Epithelial cell of esophagus (primary cell): ENCODE measurements around the gene OPHN1.

Experiments used
- DNase-seq: peaks from one replicate; pipeline ENCODE4 v3.0.0; 2010; ENCODE audit warnings: low read depth
- H3K4me3 ChIP-seq: 2 replicates; pipeline ENCODE4 v1.5.1; 2011; ENCODE audit warnings: mild to moderate bottlenecking, low read length, control low read depth
- CTCF ChIP-seq: IDR thresholded peaks from 2 replicates; pipeline ENCODE4 v1.5.1; 2011; ENCODE audit warnings: low read depth, mild to moderate bottlenecking, low read length, control low read depth, inconsistent platforms; ENCODE audit not compliant: insufficient read depth; ENCODE audit errors: missing control alignments

Gene OPHN1

GRCh38 chrX:68433155-68433980 is at the start of gene OPHN1:
TSS of gene OPHN1 (minus strand) at chrX:68433495. CDS start at chrX:68433020, 475 bp downstream.
- no peak for TF ChIP-seq CTCF
- H3K4me3 ChIP-seq, result peak within 1 kb of the TSS; percentile 58
- DNase-seq, result peak; percentile 84

- DNase-seq, result no peak
Observed at GRCh38 chrX:68480969-68481368, 47.7 kb upstream of the OPHN1 start.

GRCh38 chrX:68464796-68465195 is 31.5 kb upstream of the OPHN1 start:
- TF ChIP-seq CTCF, result no peak
- no peak for DNase-seq
- no peak overlapping the region for H3K4me3 ChIP-seq

More at GRCh38 chrX:68480969-68481368, 47.7 kb upstream of the OPHN1 start:
- no peak for TF ChIP-seq CTCF
- no peak overlapping the region for H3K4me3 ChIP-seq

GRCh38 chrX:68463880-68464279 is 30.6 kb upstream of the OPHN1 start:
- DNase-seq, result no peak
- no peak for TF ChIP-seq CTCF
- no peak overlapping the region for H3K4me3 ChIP-seq

- no peak overlapping the region for H3K4me3 ChIP-seq
- TF ChIP-seq CTCF, result peak; percentile 22
- DNase-seq, result peak; percentile 24
Observed at GRCh38 chrX:68462653-68463052, 29.4 kb upstream of the OPHN1 start.

- H3K4me3 ChIP-seq, result no peak overlapping the region
- no peak for TF ChIP-seq CTCF
- DNase-seq, result peak; percentile 30
Observed at GRCh38 chrX:68462197-68462596, 28.9 kb upstream of the OPHN1 start.

GRCh38 chrX:68461576-68461975 is 28.3 kb upstream of the OPHN1 start:
- no peak overlapping the region for H3K4me3 ChIP-seq
- TF ChIP-seq CTCF, result no peak
- DNase-seq, result no peak
